OCI-LY3 (cell line): ENCODE data around the gene PACRG.

Experiments used
- H2AFZ ChIP-seq: fragments of 200-600, 300-600 bp; shearing (Covaris generic); 2 replicates; pipeline ENCODE4 v1.6.0; 2014; ENCODE audit warnings: antibody characterized with exemption, low read depth, low read length
- H3K27ac ChIP-seq: fragments of 200-600, 300-600 bp; sonication (generic); 2 replicates; pipeline ENCODE4 v1.5.1; 2014; ENCODE audit warnings: mild to moderate bottlenecking, low read length, moderate library complexity, mixed read lengths
- H3K27me3 ChIP-seq: fragments of 200-600, 300-600 bp; sonication (generic); 2 replicates; pipeline ENCODE4 v1.6.1; 2014; ENCODE audit warnings: low read depth, low read length, mixed read lengths
- H3K36me3 ChIP-seq: fragments of 200-600, 300-600 bp; sonication (generic); replicated peaks from 2 replicates; pipeline ENCODE3; 2014; ENCODE audit warnings: low read depth, low read length, mixed read lengths
- H3K4me1 ChIP-seq: fragments of 300-600, 200-600 bp; sonication (generic); 2 replicates; pipeline ENCODE4 v1.6.1; 2014; ENCODE audit warnings: low read length, mixed read lengths
- H3K4me2 ChIP-seq: fragments of 200-600, 300-600 bp; sonication (generic); 2 replicates; pipeline ENCODE4 v1.6.1; 2014; ENCODE audit warnings: low read length, mixed read lengths
- H3K4me3 ChIP-seq: fragments of 300-600, 200-600 bp; sonication (generic); 2 replicates; pipeline ENCODE4 v1.5.1; 2014; ENCODE audit warnings: antibody characterized with exemption, mild to moderate bottlenecking, low read length, moderate library complexity
- H3K79me2 ChIP-seq: fragments of 300-600, 200-600 bp; shearing (Covaris generic); 2 replicates; pipeline ENCODE4 v1.6.1; 2014; ENCODE audit warnings: mild to moderate bottlenecking, low read length, mixed read lengths
- H3K9ac ChIP-seq: fragments of 300-600, 200-600 bp; shearing (Covaris generic); 2 replicates; pipeline ENCODE4 v1.6.0; 2014; ENCODE audit warnings: mild to moderate bottlenecking, low read length, moderate library complexity
- H3K9me3 ChIP-seq: fragments of 200-600, 300-600 bp; shearing (Covaris generic); 2 replicates; pipeline ENCODE4 v1.6.1; 2014; ENCODE audit warnings: low read length, mixed read lengths; ENCODE audit not compliant: insufficient read depth
- H4K20me1 ChIP-seq: fragments of 200-600, 300-600 bp; sonication (generic); 2 replicates; pipeline ENCODE4 v1.6.1; 2016; ENCODE audit warnings: low read length, mixed read lengths; ENCODE audit not compliant: insufficient read depth
- CTCF ChIP-seq: fragments of 200-600, 300-600 bp; sonication (generic); IDR thresholded peaks from 2 replicates; pipeline ENCODE4 v1.5.1; 2014; ENCODE audit warnings: antibody characterized with exemption, low read length, low read depth
- EZH2phosphoT487 ChIP-seq: fragments of 200-600 bp; shearing (Covaris generic); IDR thresholded peaks from 2 replicates; pipeline ENCODE4 v1.6.1; 2018; ENCODE audit warnings: antibody characterized with exemption, mixed run types, low read depth

PACRG gene

GRCh38 chr6:163263998-163264661, 536.4 kb downstream of the PACRG start:
- no peak for TF ChIP-seq EZH2phosphoT487
- TF ChIP-seq CTCF, result no peak
- Histone ChIP-seq H3K27ac (no peak overlapping the region), H3K36me3 (no peaks in the 10 kb centered on the region), H3K9ac (no peak overlapping the region), H4K20me1 (no peaks in the 10 kb centered on the region), H3K4me3 (no peak overlapping the region), H3K9me3 (no peaks in the 10 kb centered on the region), H2AFZ (no peak overlapping the region), H3K4me1 (0 out of 2 replicates have a peak, but pooled peaks cover 6% of the 10 kb centered on the region), H3K27me3 (no peaks in the 10 kb centered on the region), H3K79me2 (no peaks in the 10 kb centered on the region), H3K4me2 (no peak overlapping the region)

- TF ChIP-seq CTCF, result no peak
- no peak for TF ChIP-seq EZH2phosphoT487
Observed at GRCh38 chr6:163264662-163265035, 536.9 kb downstream of the PACRG start.

GRCh38 chr6:163281634-163282033, 553.9 kb downstream of the PACRG start:
- Histone ChIP-seq H3K9ac (no peak overlapping the region), H3K9me3 (no peaks in the 10 kb centered on the region), H2AFZ (no peak overlapping the region), H3K4me1 (no peaks in the 10 kb centered on the region), H4K20me1 (no peaks in the 10 kb centered on the region), H3K4me3 (no peak overlapping the region), H3K27me3 (no peaks in the 10 kb centered on the region), H3K79me2 (no peaks in the 10 kb centered on the region), H3K4me2 (no peak overlapping the region), H3K27ac (no peak overlapping the region), H3K36me3 (no peaks in the 10 kb centered on the region)
- no peak for TF ChIP-seq EZH2phosphoT487
- TF ChIP-seq CTCF, result no peak

More at GRCh38 chr6:163264662-163265035, 536.9 kb downstream of the PACRG start:
- Histone ChIP-seq H4K20me1 (no peaks in the 10 kb centered on the region), H3K79me2 (no peaks in the 10 kb centered on the region), H3K9ac (no peak overlapping the region), H3K4me3 (no peak overlapping the region), H3K4me1 (0 out of 2 replicates have a peak, but pooled peaks cover 6% of the 10 kb centered on the region), H3K9me3 (no peaks in the 10 kb centered on the region), H3K27me3 (no peaks in the 10 kb centered on the region), H3K27ac (no peak overlapping the region), H3K36me3 (no peaks in the 10 kb centered on the region), H2AFZ (no peak overlapping the region), H3K4me2 (no peak overlapping the region)

DNA sequence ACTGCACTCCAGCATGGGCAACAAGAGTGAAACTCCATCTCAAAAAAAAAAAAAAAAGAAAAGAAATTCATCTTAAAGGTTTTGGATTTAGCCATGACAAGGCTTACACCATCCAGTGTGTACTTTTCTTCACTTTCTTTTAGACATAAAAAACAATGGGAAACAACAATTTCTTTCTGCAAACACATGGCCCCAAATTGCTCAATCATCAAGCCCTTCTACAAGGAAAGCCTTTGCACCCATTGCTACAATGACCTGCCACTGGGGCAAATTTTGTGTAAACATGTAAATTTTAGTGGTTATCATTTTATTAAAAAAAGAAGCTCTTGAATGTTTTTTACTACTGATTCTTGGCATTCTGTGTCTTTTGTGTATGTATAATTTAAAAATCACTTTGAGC, 554.9 kb downstream of the PACRG start:
- no peaks in the 10 kb centered on the region for H3K27me3 ChIP-seq

More for the DNA sequence above, 554.9 kb downstream of the PACRG start:
- no peak overlapping the region for H3K9ac ChIP-seq
- H4K20me1 ChIP-seq, result no peaks in the 10 kb centered on the region
- no peaks in the 10 kb centered on the region for H3K36me3 ChIP-seq
- H3K4me2 ChIP-seq, result no peak overlapping the region
- H2AFZ ChIP-seq, result no peak overlapping the region
- TF ChIP-seq CTCF, result no peak
- TF ChIP-seq EZH2phosphoT487, result no peak
- no peaks in the 10 kb centered on the region for H3K4me1 ChIP-seq
- H3K9me3 ChIP-seq, result no peaks in the 10 kb centered on the region
- no peak overlapping the region for H3K27ac ChIP-seq
- no peak overlapping the region for H3K4me3 ChIP-seq
- no peaks in the 10 kb centered on the region for H3K79me2 ChIP-seq
